Liver (tissue), 9 donors: ENCODE measurements around the gene ACOT8. TPM values are rescaled to one million over a fixed set of nuclear protein-coding genes. Genes with fewer than 3 reads are reported as not detected.

Source experiments
- DNase-seq: peaks from one replicate; pipeline ENCODE4 v3.0.0-alpha.2; 2017; ENCODE audit warnings: low spot score
- H3K27ac ChIP-seq, 2 donors: one replicate each; pipeline ENCODE4 v1.7.0; 2013; ENCODE audit warnings: inconsistent platforms in 2 of 2, low read length in 2 of 2, control low read depth in 1 of 2, low read depth in 1 of 2, mild to moderate bottlenecking in 1 of 2
- H3K27me3 ChIP-seq, 4 donors: one replicate each; pipeline versions ENCODE4 v1.6.1 to v1.7.0; 2013; ENCODE audit warnings: low read length in 3 of 4, inconsistent platforms in 1 of 4, mild to moderate bottlenecking in 1 of 4, moderate library complexity in 1 of 4; ENCODE audit not compliant: control insufficient read depth in 4 of 4, insufficient read depth in 4 of 4
- H3K36me3 ChIP-seq, 4 donors: one replicate each; pipeline versions ENCODE4 v1.6.1 to v1.7.0; 2013; ENCODE audit warnings: low read length in 3 of 4, mild to moderate bottlenecking in 3 of 4, low read depth in 1 of 4, moderate library complexity in 1 of 4; ENCODE audit not compliant: control insufficient read depth in 4 of 4, insufficient read depth in 3 of 4
- H3K4me1 ChIP-seq, 4 donors: one replicate each; pipeline versions ENCODE4 v1.6.1 to v1.7.0; 2013; ENCODE audit warnings: low read length in 3 of 4, mild to moderate bottlenecking in 3 of 4, moderate library complexity in 1 of 4; ENCODE audit not compliant: control insufficient read depth in 4 of 4, insufficient read depth in 4 of 4
- H3K4me3 ChIP-seq, 3 donors: one replicate each; pipeline versions ENCODE4 v1.6.1 to v1.7.0; 2013; ENCODE audit warnings: low read length in 3 of 3, control low read depth in 1 of 3, low read depth in 1 of 3, mild to moderate bottlenecking in 1 of 3
- H3K9ac ChIP-seq, 2 donors: one replicate each; pipeline ENCODE4 v1.7.0; 2013; ENCODE audit warnings: low read length in 2 of 2, mild to moderate bottlenecking in 2 of 2, moderate library complexity in 2 of 2, control low read depth in 1 of 2, low read depth in 1 of 2
- H3K9me3 ChIP-seq, 4 donors: one replicate each; pipeline versions ENCODE4 v1.6.1 to v1.7.0; 2013; ENCODE audit warnings: low read length in 3 of 4; ENCODE audit not compliant: control insufficient read depth in 4 of 4
- ATF3 ChIP-seq: IDR thresholded peaks from 2 replicates; pipeline ENCODE4 v1.6.1; 2016; ENCODE audit warnings: antibody characterized with exemption
- CTCF ChIP-seq: fragments of 150-350 bp; IDR thresholded peaks from 2 replicates; pipeline ENCODE4 v1.5.1; 2017; ENCODE audit warnings: improper control_type of control experiment, low read depth, low read length; ENCODE audit not compliant: missing input control
- FOXA1 ChIP-seq: IDR thresholded peaks from 2 replicates; pipeline ENCODE4 v1.6.1; 2016; ENCODE audit warnings: antibody characterized with exemption
- FOXA2 ChIP-seq: IDR thresholded peaks from 2 replicates; pipeline ENCODE4 v1.6.1; 2016; ENCODE audit warnings: antibody characterized with exemption
- GABPA ChIP-seq, 2 donors: IDR thresholded peaks in 1 of 2; conservative IDR thresholded peaks in 1 of 2; 2 replicates each; pipeline ENCODE4 v1.6.1; 2016; ENCODE audit warnings: antibody characterized with exemption in 2 of 2, mild to moderate bottlenecking in 1 of 2, moderate library complexity in 1 of 2
- HNF4G ChIP-seq: IDR thresholded peaks from 2 replicates; pipeline ENCODE4 v1.6.1; 2016; ENCODE audit warnings: antibody characterized with exemption
- JUND ChIP-seq, 2 donors: IDR thresholded peaks; 2 replicates each; pipeline ENCODE4 v1.6.1; 2016; ENCODE audit warnings: antibody characterized with exemption in 2 of 2
- MAX ChIP-seq: IDR thresholded peaks from 2 replicates; pipeline ENCODE4 v1.6.1; 2016; ENCODE audit warnings: antibody characterized with exemption
- NR2F2 ChIP-seq: IDR thresholded peaks from 2 replicates; pipeline ENCODE4 v1.6.1; 2016; ENCODE audit warnings: antibody characterized with exemption
- RAD21 ChIP-seq, 2 donors: IDR thresholded peaks; 2 replicates each; pipeline ENCODE4 v1.6.1; 2016; ENCODE audit warnings: antibody characterized with exemption in 2 of 2, mild to moderate bottlenecking in 2 of 2
- REST ChIP-seq: IDR thresholded peaks from 2 replicates; pipeline ENCODE4 v1.6.1; 2016; ENCODE audit warnings: antibody characterized with exemption, mild to moderate bottlenecking
- RXRA ChIP-seq, 2 donors: IDR thresholded peaks; 2 replicates each; pipeline ENCODE4 v1.6.1; 2017 to 2018; ENCODE audit warnings: antibody characterized with exemption in 2 of 2, mild to moderate bottlenecking in 1 of 2
- SP1 ChIP-seq: IDR thresholded peaks from 2 replicates; pipeline ENCODE4 v1.6.1; 2018; ENCODE audit warnings: antibody characterized with exemption, mild to moderate bottlenecking
- TAF1 ChIP-seq: conservative IDR thresholded peaks from 2 replicates; pipeline ENCODE4 v1.6.1; 2016; ENCODE audit warnings: antibody characterized with exemption, mild to moderate bottlenecking
- YY1 ChIP-seq: IDR thresholded peaks from 2 replicates; pipeline ENCODE4 v1.6.1; 2016; ENCODE audit warnings: antibody characterized with exemption, mild to moderate bottlenecking
- ZBTB33 ChIP-seq: IDR thresholded peaks from 2 replicates; pipeline ENCODE4 v1.6.1; 2016; ENCODE audit warnings: antibody characterized with exemption
- WGBS: extraction: QIAGEN DNeasy Blood & Tissue Kit; methylation state at CpG from one replicate; pipeline ENCODE4 v1.1.7; 2013; 5-methylcytosine and 5-hydroxymethylcytosine counted together
- polyA plus RNA-seq, 2 donors: library from polyadenylated mRNA; stranded (reverse) in 1 of 2; unstranded in 1 of 2; fragments of 200-250 nt in 1 of 2; fragments of >200 nt in 1 of 2; fragmentation: Nextera tagmentation in 1 of 2; extraction: Ambion mirVana in 1 of 2; gene quantifications; one replicate each; pipeline versions ENCODE4 v1.2.1 to v1.2.3, GENCODE V29; 2013 to 2015
- total RNA-seq, 2 donors: library from RNA; depleted of rRNA; stranded (reverse); fragments of >200 nt; gene quantifications; one replicate each; pipeline ENCODE4 v1.2.3, GENCODE V29; 2014
- donor health status: healthy.
- donor health status: healthy.
- donor health status: healthy.
- donor health status: healthy.
- donor health status: healthy.

ACOT8 gene
- total and polyA plus RNA-seq, 4 donors = 24.4 to 27.1 (median 24.5) TPM

- Histone ChIP-seq H3K9ac (no peak overlapping the region), H3K4me3 (no peak overlapping the region), H3K27me3 (no peaks in the 10 kb centered on the region), H3K9me3 (no peaks in the 10 kb centered on the region), H3K4me1 (peaks cover 12 to 28% (median 19%) of the 10 kb centered on the region in 4 donors), H3K27ac (no peak overlapping the region), H3K36me3 (no peaks in the 10 kb centered on the region)
- 95% methylated on average over 5 of the region's 5 CpGs for WGBS
- no peak for TF ChIP-seq FOXA2
- no peak for TF ChIP-seq YY1
- no peak for DNase-seq
These were observed 2.7 kb upstream of the ACOT8 start for GRCh38 chr20:45859916-45860315.

- Histone ChIP-seq H3K4me1 (peaks cover 12 to 28% (median 22%) of the 10 kb centered on the region in 4 donors), H3K36me3 (peaks cover 2 to 5% (median 3%) of the 10 kb centered on the region in 4 donors), H3K27me3 (no peaks in the 10 kb centered on the region), H3K4me3 (peak overlapping the region; percentile 68 to 100 (median 94)), H3K9me3 (no peaks in the 10 kb centered on the region), H3K27ac (peak overlapping the region; percentile 67 to 86), H3K9ac (peak overlapping the region in 1 of 2 donors; percentile 73)
- no peak for TF ChIP-seq RXRA (IDR thresholded peaks at IDR 0.05)
- TF ChIP-seq REST = no peak
- TF ChIP-seq ZBTB33 = no peak
- TF ChIP-seq HNF4G = no peak
- no peak for TF ChIP-seq SP1
- no peak for TF ChIP-seq ATF3
- no peak for TF ChIP-seq RAD21 (IDR thresholded peaks at IDR 0.05)
- TF ChIP-seq FOXA1 = no peak
- TF ChIP-seq JUND (IDR thresholded peaks at IDR 0.05) = no peak
- no peak for TF ChIP-seq CTCF
- no peak for TF ChIP-seq TAF1
- TF ChIP-seq GABPA (IDR thresholded peaks at IDR 0.05 in 1 of 2, conservative IDR thresholded peaks at IDR 0.05 in 1 of 2) = no peak
- TF ChIP-seq NR2F2 = no peak
- no peak for TF ChIP-seq FOXA2
- no peak for TF ChIP-seq MAX
- TF ChIP-seq YY1 = no peak
- DNase-seq = no peak
- WGBS = 17% methylated on average over 13 of the region's 13 CpGs
These were observed 657 bp upstream of the ACOT8 start for GRCh38 chr20:45857882-45858216.
